ENCODE results near the gene ADGRV1.
"Not testable (repeated sequence)": the region's sequence is repeated elsewhere in the genome, so short reads cannot be mapped to it uniquely, and the experiment has no call there.

ADGRV1 gene

DNA sequence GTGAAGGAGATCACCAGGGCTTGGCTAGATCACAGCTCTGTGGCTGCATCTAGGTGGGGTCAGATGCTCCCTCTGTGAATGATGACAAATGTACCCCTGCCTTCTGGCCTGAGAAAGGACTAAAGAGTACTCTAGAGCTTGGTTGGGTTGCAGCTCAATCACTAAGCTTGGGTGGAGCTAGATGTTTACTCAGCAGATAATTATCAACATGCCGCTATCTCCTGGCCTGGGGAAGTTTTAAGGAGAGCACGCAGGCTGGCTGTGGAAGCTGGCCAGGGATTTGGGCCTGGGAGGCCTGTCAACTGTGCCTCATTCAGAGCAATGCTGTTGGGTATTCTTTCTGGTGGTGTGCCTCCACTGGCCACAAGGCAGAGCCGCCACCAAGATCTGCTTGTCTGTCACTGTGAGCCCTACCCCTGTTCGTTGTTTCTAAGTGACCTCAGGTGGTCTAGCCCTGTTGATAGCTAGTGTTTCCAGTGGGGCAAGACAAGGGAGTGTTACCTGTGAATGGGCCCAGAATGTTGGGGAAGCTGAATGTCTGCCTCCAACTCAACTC is 181.7 kb downstream of the ADGRV1 start:
- no peak for DNase-seq (ENCODE audit: low read depth)

DNA sequence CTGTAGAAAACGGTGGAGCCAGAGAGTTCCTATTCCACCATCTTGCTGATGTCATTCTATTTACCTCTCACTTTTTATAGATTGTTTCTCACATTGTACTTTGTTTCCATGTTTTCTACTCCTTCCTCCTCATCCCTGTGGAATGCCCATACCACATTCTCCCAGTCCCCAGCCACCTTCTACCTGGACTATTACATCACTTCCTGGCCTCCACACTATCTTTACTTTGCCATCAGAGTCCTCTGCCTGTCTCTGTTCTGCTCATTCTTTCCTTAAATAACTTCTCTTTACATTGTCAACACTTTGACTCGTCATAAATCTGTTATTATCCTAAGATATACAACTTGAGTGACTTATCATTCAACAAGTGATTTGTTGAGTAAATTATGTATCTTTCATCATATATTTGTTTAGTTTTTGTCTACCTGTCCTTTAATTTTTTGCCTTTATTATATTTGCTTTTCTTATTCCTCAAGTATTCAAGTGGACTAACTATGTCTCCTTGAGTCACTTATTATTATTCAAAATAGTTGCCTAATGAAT is 182.5 kb downstream of the ADGRV1 start:
- DNase-seq (ENCODE audit: low read depth), result no peak

DNA sequence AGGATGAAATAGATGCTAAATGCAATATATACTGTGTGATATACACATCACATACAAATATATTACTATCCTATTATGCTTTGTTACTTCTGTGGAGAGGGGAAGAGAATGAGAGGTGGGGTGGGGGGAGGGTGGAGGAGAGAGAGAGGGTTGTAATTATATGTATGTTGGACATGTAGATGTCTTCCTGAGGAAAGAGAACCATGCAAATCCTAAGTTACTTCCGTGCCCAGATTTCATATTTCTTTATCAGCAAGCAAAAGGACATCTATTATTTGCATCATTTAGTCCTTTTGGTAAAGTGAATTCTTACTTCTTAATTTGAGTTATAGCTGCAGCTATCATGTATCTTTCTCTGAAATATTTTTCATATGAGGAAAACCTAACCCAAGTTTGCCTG is 187.5 kb downstream of the ADGRV1 start:
- DNase-seq (ENCODE audit: low read depth), result no peak

DNA sequence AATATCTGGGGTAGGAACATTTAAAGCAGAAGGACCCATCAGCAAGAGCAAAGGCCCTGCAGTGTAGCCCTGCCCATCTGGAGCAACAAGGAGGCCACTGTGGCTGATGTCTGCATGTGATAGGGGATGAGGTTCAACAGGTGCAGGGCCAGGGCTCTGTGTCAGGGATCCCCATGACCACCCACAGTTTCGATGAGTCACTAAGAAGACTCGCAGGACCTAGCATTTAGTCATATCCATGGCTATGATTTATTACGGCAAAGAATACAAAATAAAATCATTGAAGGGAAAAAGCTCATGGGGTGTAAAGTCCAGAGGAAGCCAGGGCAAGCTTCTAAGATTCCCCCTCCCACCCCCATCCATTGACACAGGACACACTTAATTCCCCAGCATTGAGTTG is 188.6 kb downstream of the ADGRV1 start:
- DNase-seq (ENCODE audit: low read depth), result no peak

DNA sequence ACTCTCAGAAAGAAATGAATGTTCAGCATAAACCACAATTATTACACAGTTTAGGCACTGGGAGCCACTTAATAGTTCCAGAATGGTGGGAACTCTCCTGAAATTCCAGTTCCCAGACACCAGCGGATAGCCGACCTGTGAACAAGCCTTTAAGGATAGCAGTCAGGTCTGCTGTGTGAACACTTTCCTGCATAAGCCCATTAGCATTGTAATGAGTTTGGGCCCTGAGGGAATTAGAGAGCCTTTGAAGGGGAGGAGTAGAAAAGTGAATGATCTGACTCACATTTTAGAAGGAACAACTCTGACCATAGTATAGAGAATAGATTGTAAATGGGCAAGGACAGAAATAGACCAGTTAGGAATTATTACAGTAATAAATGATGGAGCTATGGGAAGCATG is 189.1 kb downstream of the ADGRV1 start:
- DNase-seq (ENCODE audit: low read depth), result no peak

DNA sequence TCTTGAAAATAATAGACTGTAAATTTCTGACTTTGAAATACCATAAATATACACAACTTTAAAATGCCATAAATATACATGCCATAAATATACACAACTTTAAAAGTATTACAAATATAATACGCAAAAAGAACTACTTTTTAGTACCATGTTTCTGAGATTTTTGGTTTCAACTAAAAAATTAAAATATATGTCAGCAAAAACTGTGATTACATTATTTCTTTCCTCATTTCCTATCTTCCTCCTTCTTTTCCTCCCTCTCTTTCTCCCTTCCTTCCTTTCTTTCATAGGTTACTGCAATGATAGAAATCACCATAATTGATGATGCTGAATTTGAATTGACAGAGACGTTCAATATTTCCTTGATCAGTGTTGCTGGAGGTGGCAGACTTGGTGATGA is 200.5 kb downstream of the ADGRV1 start:
- DNase-seq (ENCODE audit: low read depth), result no peak

DNA sequence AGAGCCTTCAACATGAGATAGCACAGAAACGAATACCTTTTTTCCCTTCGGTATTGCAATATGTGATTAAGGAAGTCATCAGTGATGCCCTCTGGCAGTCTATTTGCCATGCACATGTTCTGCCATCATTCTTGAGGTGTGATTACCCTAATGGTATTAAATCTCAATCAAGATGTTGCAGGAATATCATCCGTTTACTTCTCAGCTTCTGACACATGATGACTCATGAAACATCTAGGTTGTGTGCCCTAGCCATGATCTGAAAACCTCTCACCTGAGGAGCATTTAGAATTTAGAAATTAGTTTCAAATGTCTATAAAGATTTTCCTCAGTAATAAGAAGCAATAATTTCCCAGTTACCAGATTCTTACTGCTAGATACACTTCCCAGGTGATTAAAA is 209.1 kb downstream of the ADGRV1 start:
- DNase-seq (ENCODE audit: low read depth), result no peak

DNA sequence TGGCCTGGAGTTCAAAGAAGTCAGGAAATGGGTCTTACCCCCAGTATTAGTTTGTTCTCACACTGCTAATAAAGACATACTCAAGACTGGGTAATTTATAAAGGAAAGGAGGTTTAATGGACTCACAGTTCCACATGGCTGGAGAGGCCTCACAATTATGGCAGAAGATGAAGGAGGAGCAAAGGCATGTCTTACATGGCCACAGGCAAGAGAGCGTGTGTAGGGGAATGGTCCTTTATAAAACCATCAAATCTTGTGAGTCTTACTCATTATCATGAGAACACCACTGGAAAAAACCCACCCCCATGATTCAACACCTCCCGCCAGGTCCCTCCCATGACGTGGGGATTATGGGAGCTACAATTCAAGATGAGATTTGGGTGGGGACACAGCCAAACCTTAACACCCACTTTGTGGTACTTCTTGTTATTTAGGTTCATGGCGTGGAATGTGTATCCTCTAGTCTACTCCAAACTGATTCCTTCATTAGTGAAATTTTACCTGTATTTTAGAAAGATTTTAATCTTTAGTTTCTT is 211.5 kb downstream of the ADGRV1 start:
- DNase-seq (ENCODE audit: low read depth), result not testable (repeated sequence)

DNA sequence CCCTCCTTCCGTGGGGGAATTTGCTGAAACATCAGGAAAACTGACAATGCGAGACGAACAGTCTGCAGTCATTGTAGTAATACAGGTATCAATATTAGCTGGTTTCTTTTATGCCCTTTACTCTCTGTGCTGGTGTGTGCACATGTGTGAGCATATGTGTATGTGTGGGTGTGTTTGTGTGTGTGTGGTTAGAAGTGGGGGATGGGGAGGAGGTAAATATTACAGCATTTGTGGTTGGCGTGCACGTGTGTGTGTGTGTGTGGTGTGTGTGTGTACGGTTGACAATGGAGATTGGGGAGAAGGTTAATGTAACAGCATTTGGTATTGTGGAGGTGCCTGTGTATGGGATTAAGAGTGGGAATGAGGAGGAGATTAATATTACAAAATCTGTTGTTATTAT is 219.4 kb downstream of the ADGRV1 start:
- DNase-seq (ENCODE audit: low read depth), result no peak

DNA sequence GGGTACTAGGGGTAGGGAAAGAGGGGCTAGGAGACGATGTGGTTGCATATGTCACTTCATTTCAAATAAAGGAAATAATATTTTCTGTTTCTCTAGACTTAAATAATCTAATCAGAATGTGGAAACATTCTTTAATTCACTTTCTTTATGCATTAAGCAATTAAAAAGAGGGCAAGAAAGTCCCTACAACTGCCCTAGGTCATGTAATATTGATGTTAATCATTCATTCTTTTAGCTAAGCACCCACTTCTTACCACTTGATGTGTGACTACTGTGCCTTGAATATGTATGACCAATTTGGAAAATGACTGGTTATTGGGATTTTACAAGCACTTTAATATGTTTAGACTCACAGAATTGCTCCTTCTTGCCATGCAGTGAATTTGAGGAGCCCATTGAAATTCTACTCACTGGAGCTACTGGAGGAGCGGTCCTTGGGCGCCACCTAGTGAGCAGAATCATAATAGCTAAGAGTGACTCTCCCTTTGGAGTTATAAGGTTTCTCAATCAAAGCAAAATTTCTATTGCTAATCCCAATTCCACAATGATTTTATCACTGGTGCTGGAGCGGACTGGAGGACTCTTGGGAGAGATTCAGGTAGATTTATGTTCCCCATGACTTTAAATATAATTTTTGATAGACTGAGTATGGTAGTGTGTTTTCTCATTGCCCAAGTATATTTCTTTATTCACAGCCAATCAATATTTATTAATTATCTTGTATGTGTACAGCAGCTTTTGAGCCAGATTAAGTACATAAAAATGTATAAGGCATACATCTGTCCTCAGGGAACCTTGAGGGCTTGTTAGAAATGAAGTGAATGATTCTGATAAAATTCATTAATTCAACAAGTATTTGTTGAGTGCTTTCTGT is 225.1 kb downstream of the ADGRV1 start:
- DNase-seq (ENCODE audit: low read depth), result peak; percentile 62

DNA sequence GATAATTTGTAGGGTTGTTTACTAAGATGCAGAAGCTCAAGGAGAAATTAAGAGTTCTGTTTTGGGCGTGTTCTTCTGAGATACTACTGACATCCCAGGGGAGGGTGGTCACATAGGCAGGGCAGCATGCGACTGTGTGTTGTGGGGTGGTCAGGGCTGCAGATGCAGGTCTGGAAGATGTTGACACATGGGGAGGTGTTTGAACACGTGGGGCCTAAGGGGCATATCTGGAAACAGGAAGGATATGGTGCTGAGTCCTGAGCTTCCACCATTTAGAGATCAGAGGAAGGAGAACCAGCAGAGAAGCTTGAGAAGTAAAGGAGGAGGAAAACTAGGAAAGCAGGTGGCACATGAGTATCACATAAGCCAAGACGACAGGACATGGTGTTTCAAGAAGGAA is 228.2 kb downstream of the ADGRV1 start:
- DNase-seq (ENCODE audit: low read depth), result no peak

DNA sequence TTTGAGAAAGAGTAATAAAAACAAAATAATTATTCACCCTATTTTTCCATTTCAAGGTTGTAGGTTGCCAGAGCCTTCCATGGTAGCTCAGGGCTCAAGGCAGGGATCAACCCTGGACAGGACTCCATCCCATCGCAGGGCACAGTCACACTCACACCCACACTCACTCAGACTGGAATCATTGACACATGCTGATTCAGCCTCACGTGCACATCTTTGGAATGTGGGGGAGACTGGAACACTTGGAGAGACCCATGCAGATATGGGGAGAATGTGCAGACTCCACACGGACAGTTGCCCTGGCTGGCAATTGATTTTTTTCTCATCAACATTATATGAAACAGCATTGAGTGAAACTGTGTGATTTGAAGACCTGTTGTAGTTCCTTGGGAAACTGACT is 234.1 kb downstream of the ADGRV1 start:
- DNase-seq (ENCODE audit: low read depth), result no peak

DNA sequence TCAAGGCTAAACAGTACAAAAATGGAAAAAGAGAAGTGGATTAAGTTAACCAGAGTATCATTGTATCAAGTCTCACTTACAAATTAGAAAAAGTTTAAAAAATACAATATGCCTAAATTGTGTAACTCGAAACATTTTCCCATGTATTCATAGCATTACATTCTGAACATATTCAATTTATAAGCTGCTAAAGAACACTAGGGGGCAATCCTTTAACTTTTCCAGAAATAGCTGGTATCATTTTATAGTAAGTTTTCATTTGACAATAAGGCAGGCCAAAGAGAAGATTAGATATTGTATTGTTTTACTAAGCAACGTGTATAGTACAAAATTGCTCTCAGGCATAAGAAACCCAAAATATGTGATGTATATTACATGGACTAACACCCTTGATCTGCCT is 234.6 kb downstream of the ADGRV1 start:
- no peak for DNase-seq (ENCODE audit: low read depth)

DNA sequence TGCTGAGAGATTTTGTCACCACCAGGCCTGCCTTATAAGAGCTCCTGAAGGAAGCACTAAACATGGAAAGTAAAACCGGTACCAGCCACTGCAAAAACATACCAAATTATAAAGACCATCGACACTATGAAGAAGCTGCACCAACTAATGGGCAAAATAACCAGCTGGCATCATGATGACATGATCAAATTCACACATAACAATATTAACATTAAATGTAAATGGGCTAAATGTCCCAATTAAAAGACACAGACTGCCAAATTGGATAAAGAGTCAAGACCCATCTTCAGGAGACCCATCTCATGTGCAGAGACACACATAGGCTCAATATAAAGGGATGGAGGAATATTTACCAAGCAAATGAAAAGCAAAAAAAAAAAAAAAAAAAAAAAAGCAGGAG is 238.3 kb downstream of the ADGRV1 start:
- not testable (repeated sequence) for DNase-seq (ENCODE audit: low read depth)

DNA sequence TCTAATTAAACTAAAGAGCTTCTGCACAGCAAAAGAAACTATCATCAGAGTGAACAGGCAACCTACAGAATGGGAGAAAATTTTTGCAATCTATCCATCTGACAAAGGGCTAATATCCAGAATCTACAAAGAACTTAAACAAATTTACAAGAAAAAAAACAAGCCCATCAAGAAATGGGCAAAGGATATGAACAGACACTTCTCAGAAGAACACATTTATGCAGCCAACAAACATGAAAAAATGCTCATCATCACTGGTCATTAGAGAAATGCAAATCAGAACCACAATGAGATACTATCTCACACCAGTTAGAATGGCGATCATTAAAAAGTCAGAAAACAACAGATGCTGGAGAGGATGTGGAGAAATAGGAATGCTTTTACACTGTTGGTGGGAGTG is 241.5 kb downstream of the ADGRV1 start:
- DNase-seq (ENCODE audit: low read depth), result not testable (repeated sequence)

DNA sequence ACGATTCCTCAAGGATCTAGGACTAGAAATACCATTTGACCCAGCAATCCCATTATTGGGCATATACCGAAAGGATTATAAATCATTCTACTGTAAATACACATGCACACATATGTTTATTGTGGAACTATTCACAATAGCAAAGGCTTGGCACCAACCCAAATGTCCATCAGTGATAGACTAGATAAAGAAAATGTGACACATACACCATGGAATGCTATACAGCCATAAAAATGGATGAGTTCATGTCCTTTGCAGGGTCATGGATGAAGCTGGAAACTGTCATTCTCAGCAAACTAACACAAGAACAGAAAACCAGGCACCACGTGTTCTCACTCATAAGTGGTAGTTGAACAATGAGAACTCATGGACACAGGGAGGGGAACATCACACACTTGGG is 241.9 kb downstream of the ADGRV1 start:
- DNase-seq (ENCODE audit: low read depth), result not testable (repeated sequence)

DNA sequence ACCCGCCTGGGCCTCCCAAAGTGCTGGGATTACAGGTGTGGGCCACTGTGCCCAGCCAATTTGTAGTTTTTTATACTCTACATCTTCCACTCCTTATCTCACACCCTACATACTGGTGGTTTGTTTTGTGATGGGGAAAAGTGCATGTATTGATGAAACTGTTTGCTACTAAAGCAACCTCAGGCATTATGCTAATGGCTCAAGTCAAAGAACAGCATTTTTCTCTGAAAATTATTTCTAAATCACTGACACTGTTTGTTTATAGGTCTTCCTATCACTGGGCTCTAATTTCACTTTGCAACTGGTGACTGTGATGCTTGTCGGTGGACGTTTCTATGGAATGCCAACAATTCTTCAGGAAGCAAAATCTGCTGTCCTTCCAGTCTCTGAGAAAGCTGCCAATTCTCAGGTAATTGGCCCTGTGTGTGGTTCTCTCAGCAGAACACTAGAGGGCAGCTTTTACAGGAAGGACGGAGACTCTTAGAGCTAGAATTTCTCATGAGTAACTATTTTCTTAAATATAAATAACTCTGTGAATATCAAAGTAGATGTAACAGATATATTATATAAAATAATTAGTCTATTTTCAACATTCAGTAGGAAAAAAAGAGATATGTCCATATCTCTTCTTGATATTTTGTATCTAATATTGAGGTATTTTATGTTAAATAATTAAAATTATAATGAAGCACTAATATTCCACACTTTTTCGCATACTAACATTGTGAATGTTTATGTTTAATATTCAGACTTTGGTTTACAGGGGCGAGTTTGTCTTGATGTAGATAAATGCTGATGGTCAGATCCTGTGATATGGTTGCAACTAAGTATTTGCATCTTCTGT is 244.1 kb downstream of the ADGRV1 start:
- peak; percentile 25 for DNase-seq (ENCODE audit: low read depth)

DNA sequence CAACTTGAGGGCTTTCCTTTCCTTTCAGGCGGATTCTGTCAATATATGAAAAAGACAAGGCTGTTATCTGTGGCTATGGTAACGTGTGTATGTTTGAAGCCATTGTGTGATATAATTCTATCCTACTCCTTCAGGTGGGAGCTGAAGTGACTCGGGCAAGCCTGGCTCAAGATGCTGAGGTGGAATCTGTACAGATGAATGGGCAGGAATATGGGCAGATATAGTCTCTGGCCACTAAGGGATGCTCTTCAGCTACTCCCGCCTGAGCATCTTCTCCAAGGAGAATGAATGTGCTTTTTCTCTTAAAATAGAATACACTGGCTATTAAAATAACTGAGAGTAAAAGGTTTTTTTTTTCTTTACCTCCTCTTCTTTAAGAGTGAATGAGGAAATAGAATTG is 244.8 kb downstream of the ADGRV1 start:
- no peak for DNase-seq (ENCODE audit: low read depth)

DNA sequence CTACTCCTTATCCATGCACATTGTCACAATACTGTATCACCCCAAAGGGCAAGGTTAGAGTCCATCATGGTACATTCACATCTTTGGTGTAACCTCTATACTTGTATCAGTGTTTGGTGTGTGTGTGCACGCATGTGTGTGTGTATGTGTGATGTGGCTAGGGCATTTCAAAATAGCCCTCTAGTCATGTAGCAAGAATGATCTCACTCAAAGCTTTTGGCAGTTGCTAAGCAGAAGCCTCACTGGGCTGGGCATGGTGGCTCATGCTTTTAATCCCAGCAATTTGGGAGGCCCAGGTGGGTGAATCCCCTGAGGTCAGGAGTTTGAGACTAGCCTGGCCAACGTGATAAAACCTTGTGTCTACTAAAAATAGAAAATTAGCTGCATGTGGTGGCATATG is 245.3 kb downstream of the ADGRV1 start:
- DNase-seq (ENCODE audit: low read depth), result no peak

DNA sequence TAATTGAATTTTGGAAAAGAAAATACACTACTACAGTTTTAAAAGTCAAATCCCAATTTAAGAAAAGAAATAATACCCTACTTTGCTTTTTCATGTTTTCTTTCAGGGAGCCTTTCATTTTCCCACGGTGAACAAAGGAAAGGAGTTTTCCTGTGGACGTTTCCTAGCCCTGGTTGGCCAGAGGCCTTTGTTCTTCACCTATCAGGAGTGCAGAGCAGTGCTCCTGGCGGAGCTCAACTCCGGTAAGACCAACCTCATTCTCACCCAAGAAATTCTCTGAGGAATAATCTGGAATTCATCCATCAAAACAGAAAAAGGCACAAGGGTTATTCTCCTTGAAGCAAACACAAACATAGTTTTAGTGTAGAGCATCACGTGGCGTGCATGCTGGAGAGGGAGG is 248.9 kb downstream of the ADGRV1 start:
- DNase-seq (ENCODE audit: low read depth), result no peak

DNA sequence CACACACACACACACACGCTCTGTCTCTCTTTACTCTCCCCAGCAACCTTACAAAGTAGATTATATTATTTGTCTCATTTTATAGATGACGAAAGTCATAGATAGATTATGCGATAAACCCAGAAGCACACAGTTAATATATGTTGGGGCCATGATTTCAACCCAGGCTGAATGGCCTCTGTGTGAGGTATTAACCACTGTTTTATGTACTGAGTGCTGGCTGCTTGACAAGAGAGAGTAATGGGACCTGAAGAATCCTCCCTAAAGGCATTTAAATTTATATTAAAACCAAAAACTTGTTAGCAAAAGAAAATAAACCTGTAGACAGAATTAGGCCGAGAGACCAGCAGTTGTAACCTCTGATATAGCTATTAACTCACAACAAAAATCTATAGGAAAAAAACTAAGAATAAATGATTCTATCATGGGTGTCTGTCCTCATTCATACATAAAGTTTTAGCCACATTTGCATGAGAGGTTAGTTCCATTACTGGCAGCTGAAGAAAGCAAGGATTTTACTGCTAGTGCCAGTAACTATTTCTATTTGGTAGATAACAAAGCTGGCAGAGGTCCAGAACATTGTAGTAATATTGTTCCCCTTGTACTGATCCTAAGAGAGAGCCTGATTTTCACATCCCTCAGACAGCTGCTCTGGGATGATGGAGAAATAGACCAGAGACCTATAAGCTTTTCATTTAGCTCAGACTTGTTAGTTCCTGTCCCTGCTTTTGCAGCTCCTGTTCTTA is 250.9 kb downstream of the ADGRV1 start:
- no peak for DNase-seq (ENCODE audit: low read depth)

DNA sequence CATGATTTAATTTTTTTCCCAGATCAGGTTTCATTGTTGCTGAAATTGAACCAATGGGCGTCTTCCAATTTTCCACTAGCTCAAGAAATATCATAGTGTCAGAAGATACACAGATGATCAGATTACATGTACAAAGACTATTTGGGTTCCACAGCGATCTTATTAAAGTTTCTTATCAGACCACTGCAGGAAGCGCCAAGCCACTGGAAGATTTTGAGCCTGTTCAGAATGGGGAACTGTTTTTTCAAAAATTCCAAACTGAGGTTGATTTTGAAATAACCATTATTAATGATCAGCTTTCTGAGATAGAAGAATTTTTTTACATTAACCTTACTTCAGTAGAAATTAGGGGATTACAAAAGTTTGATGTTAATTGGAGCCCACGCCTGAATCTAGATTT is 251.6 kb downstream of the ADGRV1 start:
- DNase-seq (ENCODE audit: low read depth), result no peak

Measured in EH (cell line).